TTC549 (cell line): ENCODE measurements around the gene DVL2.
A peak's percentile ranks its signal among the peaks of the same experiment; 100 is the strongest.

Experiments
- FAIRE-seq: peaks from 2 replicates; lab custom pipeline; 2012; peaks lifted over from hg19 to GRCh38; lab: Jason Lieb, UNC

Gene DVL2

GRCh38 chr17:7219229-7219811 lies 15.0 kb downstream of the DVL2 start:
- FAIRE-seq = no peak

DNA sequence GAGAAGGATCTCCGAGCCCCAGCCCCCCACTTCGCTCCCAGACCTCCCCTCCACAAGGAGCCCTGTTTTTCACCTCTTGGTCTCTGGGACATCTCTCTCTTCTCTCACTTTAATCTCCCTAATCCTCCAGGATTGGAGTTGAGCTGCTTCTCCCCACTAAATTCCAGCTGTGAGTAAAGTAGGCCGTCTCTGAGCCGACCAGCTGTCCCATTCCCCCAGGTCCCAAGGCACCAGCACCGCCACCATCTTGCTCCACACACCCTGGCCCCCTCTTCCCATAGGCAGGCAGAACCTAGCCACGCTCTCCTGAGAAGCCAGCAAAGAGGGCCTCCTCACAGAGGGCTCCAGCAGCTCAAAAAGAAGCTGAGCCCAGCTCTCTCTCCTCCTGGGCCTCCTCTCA lies 15.6 kb downstream of the DVL2 start:
- FAIRE-seq = no peak

DNA sequence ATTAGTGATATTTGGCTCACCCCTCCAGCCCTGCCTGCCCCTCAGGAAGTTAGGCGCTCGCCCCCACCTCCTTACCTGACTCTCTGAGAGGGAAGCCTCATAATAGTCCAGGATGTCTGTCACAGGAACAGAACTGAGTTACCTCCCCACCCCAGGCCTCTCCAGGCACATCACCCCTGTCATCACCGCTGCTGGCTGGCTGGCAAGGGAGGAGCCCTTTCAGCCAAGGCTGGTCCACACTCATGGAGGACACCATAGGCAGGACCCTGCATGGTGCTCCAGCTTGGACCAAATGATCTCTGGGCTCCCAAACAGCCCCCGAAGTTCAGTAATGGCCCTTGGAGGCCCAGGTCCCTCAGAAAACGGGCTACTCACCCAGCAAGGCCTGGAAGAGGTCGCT lies 16.2 kb downstream of the DVL2 start:
- FAIRE-seq = no peak

DNA sequence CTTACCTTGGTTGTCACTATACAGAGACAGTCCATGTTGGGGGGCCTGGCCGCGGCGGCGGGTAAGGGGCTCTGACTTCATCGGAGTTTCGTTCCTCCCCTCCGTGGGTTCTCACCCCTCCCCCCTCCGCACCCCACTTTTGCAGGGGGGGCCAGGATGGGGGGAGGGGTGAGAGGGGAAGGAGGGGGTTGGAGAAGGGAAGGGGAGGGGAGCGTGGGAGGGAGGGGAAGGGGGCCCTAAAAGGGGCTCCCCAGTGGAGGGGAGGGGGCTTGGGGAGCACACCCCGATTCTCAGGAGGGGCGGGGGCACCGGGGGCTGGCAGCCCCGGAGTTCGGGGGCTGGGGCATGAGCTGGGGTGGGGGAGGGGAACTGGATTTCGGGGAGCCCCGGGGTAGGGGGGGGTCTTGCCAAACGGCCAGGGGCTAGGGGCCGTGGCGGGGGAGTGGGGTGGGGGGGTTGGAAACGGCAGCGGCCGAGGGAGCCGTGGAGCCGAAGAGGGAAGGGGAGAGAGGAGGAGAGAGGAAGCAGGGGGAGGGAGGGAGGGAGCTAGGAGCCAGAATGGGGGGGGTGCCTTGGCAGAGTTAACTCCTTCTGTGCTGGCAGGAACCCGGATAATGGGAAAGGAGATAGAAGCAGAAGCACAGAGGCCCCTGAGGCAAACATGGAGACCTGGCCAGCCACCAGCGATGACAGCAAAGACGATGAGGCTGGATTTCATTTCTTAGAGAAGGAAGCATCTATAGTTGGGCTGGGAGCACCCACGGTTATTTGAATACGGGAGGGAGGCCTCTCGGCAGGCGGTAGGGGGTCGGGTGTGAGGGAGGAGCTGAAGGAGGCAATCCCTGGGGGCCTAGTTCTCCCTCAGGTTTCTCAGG lies 17.0 kb downstream of the DVL2 start:
- FAIRE-seq = no peak

DNA sequence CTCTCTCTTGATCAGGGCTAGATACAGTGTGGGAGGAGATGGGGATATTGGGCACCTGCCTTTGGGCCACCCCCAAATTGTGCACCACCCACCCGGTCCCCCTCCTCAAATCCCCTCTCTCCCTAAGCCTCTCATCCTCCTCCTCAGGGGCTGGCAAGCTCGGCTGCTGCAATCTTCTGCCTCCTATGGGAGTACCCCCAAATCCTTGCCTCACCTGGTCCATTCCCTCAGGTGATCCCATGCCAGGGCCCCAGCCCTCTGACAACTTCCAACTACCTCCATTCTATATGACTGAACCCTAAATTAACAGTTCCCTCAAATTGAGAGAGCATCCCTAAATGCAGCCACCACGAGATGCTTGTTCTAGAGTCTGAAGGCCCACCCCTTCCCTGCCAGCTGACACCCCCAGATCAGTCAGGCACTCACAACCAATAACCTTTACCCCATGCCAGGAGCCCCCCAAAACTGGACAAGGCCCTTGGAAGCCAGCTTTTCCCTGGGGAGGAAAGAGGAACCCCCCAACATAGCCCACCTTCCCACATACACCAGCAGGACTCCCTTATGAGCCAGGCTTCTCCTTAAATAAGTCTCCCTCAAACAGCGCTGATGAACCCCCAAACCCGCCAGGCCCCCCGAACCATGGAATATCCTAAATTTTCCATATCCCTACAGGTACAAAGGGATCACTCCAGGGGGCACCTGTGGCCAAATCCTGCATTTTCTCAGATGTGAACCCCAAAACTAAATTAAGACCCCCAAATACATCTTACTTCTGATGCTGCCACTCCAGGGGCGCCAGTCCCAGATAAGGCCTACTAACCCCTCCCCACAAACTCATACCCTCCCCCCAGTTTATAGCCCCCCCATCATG lies 17.8 kb downstream of the DVL2 start:
- no peak for FAIRE-seq

- no peak for FAIRE-seq
Observed at GRCh38 chr17:7215652-7216180, 18.6 kb downstream of the DVL2 start.

DNA sequence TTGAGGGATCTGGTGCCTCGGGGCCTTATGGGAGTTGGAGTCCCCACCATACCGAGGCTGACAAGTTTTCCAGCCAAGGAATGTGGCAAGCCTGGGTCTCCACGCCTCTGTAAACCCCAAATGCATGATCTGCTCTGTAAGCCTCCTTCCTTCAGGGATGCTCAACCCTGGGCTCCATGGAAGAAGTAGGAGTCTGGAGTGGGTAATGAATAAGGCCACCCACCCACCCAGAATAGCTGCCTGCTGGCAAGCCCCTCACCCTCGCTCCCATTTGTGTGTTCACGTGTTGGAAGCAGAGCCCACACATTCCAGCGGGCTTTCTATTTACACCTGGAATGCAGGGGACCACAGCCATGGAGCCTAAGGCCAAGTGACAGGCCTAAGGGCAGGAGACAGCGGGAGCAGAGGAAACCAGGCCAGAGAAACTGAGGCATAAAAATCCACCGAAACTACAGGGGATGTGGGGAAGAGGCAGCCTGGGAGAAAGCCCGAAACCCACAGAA lies 19.1 kb downstream of the DVL2 start:
- peak; percentile 93 for FAIRE-seq

DNA sequence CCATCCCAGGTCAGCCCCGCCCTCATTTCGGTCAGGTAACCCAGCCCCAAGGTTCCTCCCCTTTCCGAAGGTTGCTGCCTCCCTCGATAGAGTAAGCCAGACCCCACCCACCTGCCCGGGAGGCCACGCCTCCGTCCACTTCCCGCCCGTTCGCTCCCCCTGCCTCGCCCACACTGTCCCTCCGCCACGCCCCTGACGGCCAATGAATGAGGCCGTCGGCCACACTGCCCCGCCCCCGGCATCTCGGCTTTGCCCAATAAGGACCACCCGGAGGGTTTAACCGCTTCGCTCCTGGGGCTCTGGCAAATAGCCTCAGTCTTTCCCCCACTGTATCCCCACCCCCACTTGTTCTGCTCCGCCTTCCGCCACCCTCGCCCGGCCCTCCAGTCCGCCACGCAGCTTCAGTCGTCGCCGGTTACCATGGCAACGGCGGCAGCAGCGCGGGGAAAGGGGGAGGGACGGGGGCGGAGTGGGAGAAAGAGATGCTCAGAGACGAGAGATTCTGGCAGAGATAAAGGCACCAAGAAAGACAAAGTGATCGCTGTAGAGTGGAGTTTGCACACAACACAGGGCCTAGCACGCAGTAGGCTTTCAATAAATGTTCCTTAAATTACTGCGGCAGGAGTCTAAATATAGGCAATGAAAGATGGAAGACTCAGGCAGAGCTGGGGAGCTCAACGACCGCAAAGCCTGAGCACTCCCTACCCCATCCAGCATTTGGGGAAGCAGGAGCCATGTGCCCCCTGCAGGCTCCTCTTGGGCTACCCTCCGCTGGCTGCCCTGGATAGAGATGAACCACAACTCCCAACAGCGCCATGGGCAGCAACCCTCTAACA lies 19.8 kb downstream of the DVL2 start:
- peak; percentile 96 for FAIRE-seq

DNA sequence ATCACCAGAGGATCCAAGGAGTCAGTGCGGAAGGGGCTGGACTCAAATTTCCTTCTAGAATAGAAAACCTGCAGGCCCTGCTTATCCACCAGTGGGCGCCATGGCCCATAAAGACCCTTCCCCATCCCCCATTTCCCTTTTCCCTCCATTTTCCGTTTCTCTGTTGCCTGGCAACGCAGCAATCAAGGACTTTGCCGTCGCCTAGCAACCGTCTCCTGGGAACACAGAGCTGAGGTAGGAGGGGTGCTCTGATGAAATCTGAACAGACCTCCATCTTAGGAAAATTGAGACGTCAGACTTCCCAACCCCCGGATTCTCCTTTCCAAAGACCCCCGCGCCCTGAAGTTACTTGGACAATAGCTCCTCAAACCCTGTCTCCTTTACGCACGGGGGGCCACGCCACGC lies 20.4 kb downstream of the DVL2 start:
- no peak for FAIRE-seq

DNA sequence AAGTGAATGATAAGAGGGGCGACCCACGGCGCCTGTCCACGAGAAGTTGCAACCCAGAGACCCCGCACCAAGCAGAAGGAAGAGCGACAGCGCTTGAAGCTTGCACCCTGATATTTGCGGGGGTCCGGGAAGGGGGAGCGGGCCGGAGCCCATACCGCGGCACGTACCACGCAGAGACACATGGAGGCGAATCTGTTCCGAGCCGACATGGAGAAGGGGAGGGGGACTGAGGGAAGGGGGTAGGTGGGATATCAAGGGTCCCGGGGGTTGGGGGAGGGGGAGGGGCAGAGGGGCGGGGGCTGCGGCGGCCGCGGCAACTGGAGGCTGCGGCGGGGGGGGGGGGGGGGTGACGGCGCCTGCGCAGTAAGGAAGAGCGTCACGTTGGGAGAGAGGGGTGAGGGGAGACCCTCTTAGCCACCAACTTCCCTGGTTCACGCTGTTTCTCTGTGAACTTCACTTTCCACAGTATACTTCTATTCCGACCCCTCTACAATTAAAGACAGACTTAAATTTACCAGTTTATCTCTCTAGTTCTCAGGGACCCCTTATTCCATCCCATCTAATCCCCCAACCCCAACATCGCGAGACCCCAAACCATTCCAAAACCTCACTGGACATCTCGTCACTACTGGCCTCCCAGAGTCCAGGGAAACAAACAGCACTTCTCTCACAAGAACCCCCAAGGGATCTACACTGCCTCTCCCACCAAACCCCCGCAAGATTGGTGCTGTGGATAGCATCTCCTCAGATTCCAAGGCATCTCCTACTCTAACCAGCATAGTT lies 22.6 kb downstream of the DVL2 start:
- no peak for FAIRE-seq

- no peak for FAIRE-seq
Observed at GRCh38 chr17:7208754-7209460, 25.4 kb downstream of the DVL2 start.

DNA sequence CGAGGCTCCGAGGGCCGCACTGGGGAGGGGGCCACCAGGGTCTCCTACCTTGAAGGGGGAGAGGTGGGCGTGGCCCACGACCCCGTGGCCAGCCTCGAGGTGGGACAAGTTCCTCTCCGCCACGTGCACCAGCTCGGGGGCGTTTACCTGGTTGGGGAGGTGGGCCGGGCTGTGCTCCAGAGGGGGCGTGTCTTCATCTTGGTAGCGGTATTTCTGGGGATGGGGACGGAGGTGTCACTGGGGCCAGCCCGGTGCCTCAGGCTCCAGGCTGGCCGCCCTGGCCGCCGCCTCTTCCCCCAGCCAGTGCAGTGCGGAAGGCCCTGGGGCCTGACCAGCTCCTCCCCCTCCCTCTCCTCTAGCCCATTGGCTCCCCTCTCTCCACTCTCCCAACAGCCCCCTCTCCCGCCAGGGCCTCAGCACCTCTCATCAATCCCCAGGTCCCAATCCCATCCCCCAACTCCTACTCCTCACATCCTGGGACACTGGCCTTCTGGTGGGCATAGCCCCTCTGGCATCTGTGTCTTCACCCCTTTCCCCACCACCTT lies 26.2 kb downstream of the DVL2 start:
- FAIRE-seq = no peak

GRCh38 chr17:7207120-7208001 lies 27.0 kb downstream of the DVL2 start:
- no peak for FAIRE-seq

GRCh38 chr17:7205561-7205960 lies 28.8 kb downstream of the DVL2 start:
- FAIRE-seq = no peak

DNA sequence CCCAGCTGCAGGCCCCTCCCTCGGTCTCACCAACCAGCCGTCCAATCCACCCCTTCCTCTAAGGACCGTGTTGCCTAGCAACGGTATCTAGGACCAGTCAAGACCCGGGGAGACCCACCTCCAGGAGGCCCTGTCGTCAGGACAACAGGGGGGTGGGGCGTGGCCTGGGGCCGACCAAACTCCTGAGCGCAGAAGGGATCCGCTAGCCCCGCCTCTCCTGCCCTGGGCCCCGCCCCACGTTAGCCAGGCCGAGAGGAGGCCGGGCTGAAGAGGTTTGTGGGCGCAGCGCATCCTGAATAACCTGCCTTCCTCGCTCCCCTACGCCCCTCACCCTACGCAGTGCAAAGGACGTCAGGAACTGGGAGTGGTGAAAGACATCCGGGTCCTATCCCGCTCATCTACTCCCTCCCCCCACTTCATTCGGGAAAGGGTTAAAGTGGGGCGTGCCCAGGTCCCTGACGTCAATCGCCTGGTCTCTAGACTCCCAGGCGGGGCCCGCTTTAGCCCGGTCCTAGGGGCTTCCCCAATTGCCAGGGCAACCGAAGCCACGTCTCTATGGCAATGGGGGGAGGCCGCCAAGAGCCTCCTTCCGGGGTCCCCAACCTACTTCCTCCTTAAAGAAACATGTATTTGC lies 29.4 kb downstream of the DVL2 start:
- FAIRE-seq = no peak

DNA sequence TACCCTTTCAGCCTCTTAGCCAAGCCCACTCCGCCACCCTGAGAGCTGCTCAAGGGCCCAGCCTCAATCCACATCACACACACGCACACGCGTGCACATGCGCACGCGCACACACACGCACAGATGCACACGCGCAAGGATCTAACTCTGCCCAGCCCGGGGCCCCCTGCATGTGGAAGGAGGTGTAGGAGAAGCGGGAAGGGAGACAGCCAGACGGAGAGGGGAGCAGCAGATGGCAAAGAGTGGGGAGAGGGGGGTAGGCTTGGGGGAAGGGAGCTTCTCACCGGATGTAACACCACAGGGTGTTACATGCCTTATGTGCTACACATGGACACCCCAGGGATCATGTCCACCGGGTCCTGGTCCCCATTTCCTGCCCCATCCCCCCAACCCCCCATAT lies 30.0 kb downstream of the DVL2 start:
- FAIRE-seq = no peak

GRCh38 chr17:7203391-7203790 lies 30.9 kb downstream of the DVL2 start:
- FAIRE-seq = no peak

DNA sequence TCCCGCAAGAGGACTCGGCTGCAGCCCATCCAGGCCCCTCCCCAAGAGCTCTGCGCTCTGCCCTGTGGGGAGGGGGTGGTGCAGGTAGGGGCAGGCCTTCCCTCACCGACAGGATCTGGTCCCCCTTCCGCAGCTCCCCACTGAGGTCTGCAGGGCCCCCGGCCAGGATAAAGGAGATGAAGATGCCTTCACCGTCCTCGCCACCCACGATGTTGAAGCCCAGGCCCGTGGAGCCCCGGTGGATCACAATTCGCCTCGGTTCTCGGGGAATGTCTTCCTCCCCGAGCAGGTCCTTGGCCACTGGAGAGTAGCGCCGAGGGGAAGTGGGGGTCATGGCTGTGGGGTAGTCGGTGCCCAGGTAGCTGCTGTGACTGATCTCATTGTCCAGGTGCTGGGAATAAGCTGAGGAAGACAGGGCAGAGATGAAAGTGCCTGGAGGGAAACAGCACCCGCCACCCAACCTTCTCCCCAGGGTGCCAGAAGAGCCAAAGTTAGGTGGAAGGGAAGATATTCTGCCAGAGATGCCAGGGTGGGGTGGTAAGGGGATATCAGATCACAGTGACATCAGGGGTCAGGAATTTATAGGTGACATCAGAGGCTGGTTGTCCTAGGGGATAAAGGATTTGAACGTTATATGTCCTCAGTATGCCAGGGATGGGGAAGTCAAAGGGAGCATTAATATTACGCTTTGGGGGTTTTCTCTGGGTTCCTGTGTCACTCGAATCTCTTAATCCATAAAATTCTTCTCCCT lies 37.5 kb downstream of the DVL2 start:
- no peak for FAIRE-seq
